GM19324 (cell line): Measurements from ENCODE around the gene RALGAPA1.

Source experiments
- ATAC-seq: cut with Tn5 transposase; IDR thresholded peaks from one replicate; pipeline ENCODE4 v1.9.1; 2021; ENCODE audit warnings: mild to moderate bottlenecking, moderate library complexity; ENCODE audit not compliant: unreplicated experiment, low FRiP score

RALGAPA1 gene

GRCh38 chr14:35556548-35556947 lies 252.5 kb downstream of the RALGAPA1 start:
- no peak for ATAC-seq

- ATAC-seq, result no peak
Measured at GRCh38 chr14:35553808-35554207, 255.3 kb downstream of the RALGAPA1 start.

GRCh38 chr14:35551081-35551480 lies 258.0 kb downstream of the RALGAPA1 start:
- no peak for ATAC-seq

GRCh38 chr14:35549551-35549950 lies 259.5 kb downstream of the RALGAPA1 start:
- no peak for ATAC-seq

GRCh38 chr14:35543006-35543405 lies 266.1 kb downstream of the RALGAPA1 start:
- no peak for ATAC-seq

- ATAC-seq, result no peak
Measured at GRCh38 chr14:35539969-35540368, 269.1 kb downstream of the RALGAPA1 start.

- ATAC-seq, result no peak
Measured at GRCh38 chr14:35535483-35536112, 273.5 kb downstream of the RALGAPA1 start.

GRCh38 chr14:35534873-35535482 lies 274.1 kb downstream of the RALGAPA1 start:
- peak; percentile 53 for ATAC-seq

- peak; percentile 12 for ATAC-seq
Measured at GRCh38 chr14:35534208-35534872, 274.8 kb downstream of the RALGAPA1 start.

GRCh38 chr14:35533357-35534207 lies 275.5 kb downstream of the RALGAPA1 start, which contains the start of gene INSM2:
Gene INSM2, plus strand, starts transcription at chr14:35534164. Its CDS starts 89 bp downstream, at chr14:35534253.
- ATAC-seq, result peak; percentile 75

- ATAC-seq, result peak; percentile 5
Measured at GRCh38 chr14:35532783-35533356, 276.2 kb downstream of the RALGAPA1 start.

- ATAC-seq, result no peak
Measured at GRCh38 chr14:35531960-35532747, 276.9 kb downstream of the RALGAPA1 start.

GRCh38 chr14:35526962-35527361 lies 282.1 kb downstream of the RALGAPA1 start:
- ATAC-seq, result no peak

GRCh38 chr14:35525695-35526094 lies 283.4 kb downstream of the RALGAPA1 start:
- ATAC-seq, result no peak

- ATAC-seq, result no peak
Measured at GRCh38 chr14:35519986-35520385, 289.1 kb downstream of the RALGAPA1 start.

GRCh38 chr14:35515916-35516315 lies 293.2 kb downstream of the RALGAPA1 start:
- ATAC-seq, result no peak

GRCh38 chr14:35512765-35513164 lies 296.3 kb downstream of the RALGAPA1 start:
- ATAC-seq, result no peak

- no peak for ATAC-seq
Measured at GRCh38 chr14:35509846-35510245, 299.2 kb downstream of the RALGAPA1 start.

GRCh38 chr14:35506927-35507326 lies 302.2 kb downstream of the RALGAPA1 start:
- ATAC-seq, result no peak

- ATAC-seq, result no peak
Measured at GRCh38 chr14:35506461-35506860, 302.6 kb downstream of the RALGAPA1 start.
